Heart left ventricle (tissue), 16 donors: Measurements from ENCODE around the gene DNAH5. TPM values are rescaled to one million over a fixed set of nuclear protein-coding genes. Genes with fewer than 3 reads are reported as not detected.

Experiments
- ATAC-seq, 4 donors: fragments of 200-7000 bp; cut with Tn5 transposase; one replicate each; pipeline ENCODE4 v1.9.1; 2020 to 2022; ENCODE audit warnings: moderate library complexity in 4 of 4, mild to moderate bottlenecking in 3 of 4, moderate number of reproducible peaks in 1 of 4
- DNase-seq, 5 donors: peaks; one replicate each; pipeline ENCODE4 v3.0.0-alpha.2; 2020
- H3K27ac ChIP-seq, 12 donors: fragments of 200-600 bp; sonication (generic) in 4 of 12; one replicate each; pipeline versions ENCODE4 v1.5.0 to v1.8.0; 2016 to 2022; ENCODE audit warnings: mild to moderate bottlenecking in 2 of 12
- H3K27me3 ChIP-seq, 9 donors: fragments of 200-600 bp; sonication (generic) in 2 of 9; one replicate each; pipeline versions ENCODE4 v1.5.1 to v1.8.0; 2016 to 2022; ENCODE audit warnings: mild to moderate bottlenecking in 3 of 9
- H3K36me3 ChIP-seq, 9 donors: fragments of 200-600 bp; sonication (generic) in 2 of 9; one replicate each; pipeline versions ENCODE4 v1.5.0 to v1.8.0; 2018 to 2022; ENCODE audit warnings: mild to moderate bottlenecking in 2 of 9
- H3K4me1 ChIP-seq, 12 donors: fragments of 200-600 bp; sonication (generic) in 4 of 12; one replicate each; pipeline versions ENCODE4 v1.5.0 to v1.8.0; 2016 to 2022; ENCODE audit warnings: mild to moderate bottlenecking in 3 of 12
- H3K4me3 ChIP-seq, 12 donors: fragments of 200-600 bp; sonication (generic) in 4 of 12; one replicate each; pipeline versions ENCODE4 v1.5.0 to v1.8.0; 2017 to 2022; ENCODE audit warnings: mild to moderate bottlenecking in 9 of 12, moderate library complexity in 4 of 12
- H3K9me3 ChIP-seq, 12 donors: fragments of 200-600 bp; sonication (generic) in 4 of 12; one replicate each; pipeline versions ENCODE4 v1.5.0 to v1.8.0; 2016 to 2022; ENCODE audit warnings: mild to moderate bottlenecking in 1 of 12
- POLR2A ChIP-seq, 2 donors: fragments of 450-650 bp; IDR thresholded peaks; one replicate each; pipeline ENCODE4 v1.6.1; 2017; ENCODE audit warnings: antibody characterized with exemption in 2 of 2, mild to moderate bottlenecking in 2 of 2, moderate library complexity in 2 of 2
- WGBS, 4 donors: extraction: QIAGEN DNeasy Blood & Tissue Kit in 2 of 4; methylation state at CpG; one replicate each; pipeline versions ENCODE4 v1.1.5 to v1.1.7; 2013 to 2018; 5-methylcytosine and 5-hydroxymethylcytosine counted together
- intact Hi-C, 10 donors: fragments of 100-400 bp; cut with DNase I; formaldehyde crosslinking; loops; one replicate each; pipeline versions ENCODE4 v1.11.1 to v1.14.2; 2022
- polyA plus RNA-seq, 2 donors: library from polyadenylated mRNA; stranded (reverse); fragments of 200-250 nt; gene quantifications; one replicate each; pipeline ENCODE4 v1.2.3, GENCODE V29; 2013
- total RNA-seq, 9 donors: library from RNA; depleted of rRNA in 2 of 9; stranded (reverse); fragments of >200 nt in 2 of 9; fragmentation: NEBNext Ultra II Directional in 3 of 9; extraction: Animal tissue kit (Norgen Biotek cat#: 25700) in 3 of 9; gene quantifications; one replicate each; pipeline versions ENCODE4 v1.1.0 to v1.2.4, GENCODE V29; 2016 to 2023
- TF ChIP-seq, protein P1 (sequence below), 12 donors: fragments of 200-600 bp; sonication (generic) in 4 of 12; IDR thresholded peaks; one replicate each; pipeline versions ENCODE4 v1.5.0 to v1.8.0; 2018 to 2022; ENCODE audit warnings: antibody characterized with exemption in 12 of 12, mild to moderate bottlenecking in 5 of 12
- donor health status: ischemic (EF 13 %, LVEDD 7.1; RV severe dilation, severe dysfunction).
- donor health status: healthy with polysubstance abuse.
- donor health status: DM: no; HTN: yes; CAD: no.
- donor health status: DM: no; HTN: no; CAD: no.
- donor health status: ischemic (EF 25% LVEDD 6.9; RV normal size, moderate dysfunction).
- donor health status: ischemic (EF 25% LVEDD 5.7; RV mildly dilated, moderate dysfunction).
- donor health status: healthy.
- donor health status: DM: yes; HTN: yes; CAD: no.
- donor health status: ischemic (EF 35%, LVEDD 5.7; RV mildly dilated, moderate dysfunction).
- donor health status: nonischemic (EF 11% LVEDD 7.7; RV severe dilation, severe dysfunction).
- donor health status: DM: yes; HTN: yes; CAD: no.
- donor health status: PGD.
- donor health status: ischemic (EF 29% LVEDD 5.4; RV normal size, mild dysfunction).
- donor health status: nonischemic (EF 23%, LVEDD 6.1; RV moderate dilation, normal function).

The DNAH5 gene
- total and polyA plus RNA-seq, 11 donors = 0.03 to 0.46 (median 0.16) TPM

DNA sequence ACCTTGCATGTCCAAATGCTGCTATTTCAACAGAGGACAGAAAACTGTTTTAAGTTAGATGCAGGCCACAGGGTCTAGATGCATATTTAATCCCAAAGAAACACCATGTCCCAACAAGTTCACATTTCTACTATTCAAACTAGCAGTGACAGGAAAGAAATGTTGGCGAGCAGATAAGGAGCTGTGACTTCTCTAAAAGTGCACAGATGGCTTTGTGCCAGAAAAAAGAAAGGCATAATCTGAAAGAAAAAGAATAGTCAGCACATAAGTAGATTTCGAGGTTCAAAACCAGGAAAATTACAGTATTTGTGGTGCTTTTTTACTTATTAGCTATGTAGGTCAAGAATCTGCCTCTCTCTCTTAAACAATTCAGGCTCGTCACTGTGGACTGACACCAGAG, 178.3 kb downstream of the DNAH5 start:
- Histone ChIP-seq H3K36me3 (no peaks in the 10 kb centered on the region), H3K27ac (no peak overlapping the region), H3K4me1 (no peaks in the 10 kb centered on the region), H3K4me3 (no peak overlapping the region), H3K9me3 (no peaks in the 10 kb centered on the region), H3K27me3 (no peaks in the 10 kb centered on the region)
- ATAC-seq (no peak), DNase-seq (no peak)
- intact Hi-C loops = no loop called here
- WGBS, 4 donors = 34 to 40% (median 38%) methylated on average over 3 of the region's 3 CpGs
- TF ChIP-seq POLR2A (IDR thresholded peaks at IDR 0.05) = peak in 1 of 2 donors; percentile 2
- TF ChIP-seq, protein P1, sequence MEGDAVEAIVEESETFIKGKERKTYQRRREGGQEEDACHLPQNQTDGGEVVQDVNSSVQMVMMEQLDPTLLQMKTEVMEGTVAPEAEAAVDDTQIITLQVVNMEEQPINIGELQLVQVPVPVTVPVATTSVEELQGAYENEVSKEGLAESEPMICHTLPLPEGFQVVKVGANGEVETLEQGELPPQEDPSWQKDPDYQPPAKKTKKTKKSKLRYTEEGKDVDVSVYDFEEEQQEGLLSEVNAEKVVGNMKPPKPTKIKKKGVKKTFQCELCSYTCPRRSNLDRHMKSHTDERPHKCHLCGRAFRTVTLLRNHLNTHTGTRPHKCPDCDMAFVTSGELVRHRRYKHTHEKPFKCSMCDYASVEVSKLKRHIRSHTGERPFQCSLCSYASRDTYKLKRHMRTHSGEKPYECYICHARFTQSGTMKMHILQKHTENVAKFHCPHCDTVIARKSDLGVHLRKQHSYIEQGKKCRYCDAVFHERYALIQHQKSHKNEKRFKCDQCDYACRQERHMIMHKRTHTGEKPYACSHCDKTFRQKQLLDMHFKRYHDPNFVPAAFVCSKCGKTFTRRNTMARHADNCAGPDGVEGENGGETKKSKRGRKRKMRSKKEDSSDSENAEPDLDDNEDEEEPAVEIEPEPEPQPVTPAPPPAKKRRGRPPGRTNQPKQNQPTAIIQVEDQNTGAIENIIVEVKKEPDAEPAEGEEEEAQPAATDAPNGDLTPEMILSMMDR (IDR thresholded peaks at IDR 0.05) = no peak

DNA sequence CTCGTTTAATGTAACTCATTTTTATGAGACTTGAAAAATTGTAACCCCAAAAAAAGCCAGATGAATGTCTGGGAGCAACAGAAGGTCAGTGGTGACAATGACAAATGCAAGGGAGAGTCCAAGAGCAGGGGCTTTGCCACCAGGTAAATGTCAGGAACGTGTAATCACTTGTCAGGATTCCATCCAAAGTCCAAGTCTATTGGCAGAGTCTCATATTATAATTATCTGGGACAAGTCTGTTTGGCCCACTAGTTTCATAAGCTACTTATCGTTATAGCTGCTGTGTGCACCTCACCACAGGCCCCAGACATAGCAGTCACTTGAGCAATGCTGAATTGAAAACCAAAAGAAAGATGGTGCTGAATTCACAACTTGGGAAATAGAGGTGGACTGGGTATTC, 180.8 kb downstream of the DNAH5 start:
- Histone ChIP-seq H3K27ac (no peak overlapping the region), H3K9me3 (no peaks in the 10 kb centered on the region), H3K27me3 (no peaks in the 10 kb centered on the region), H3K4me3 (no peak overlapping the region), H3K4me1 (no peaks in the 10 kb centered on the region), H3K36me3 (no peaks in the 10 kb centered on the region)
- intact Hi-C loops = no loop called here
- ATAC-seq (no peak), DNase-seq (no peak)
- TF ChIP-seq, protein P1 (IDR thresholded peaks at IDR 0.05) = no peak
- no peak for TF ChIP-seq POLR2A (IDR thresholded peaks at IDR 0.05)
- WGBS, 4 donors = 63 to 67% (median 65%) methylated on average over 3 of the region's 3 CpGs

DNA sequence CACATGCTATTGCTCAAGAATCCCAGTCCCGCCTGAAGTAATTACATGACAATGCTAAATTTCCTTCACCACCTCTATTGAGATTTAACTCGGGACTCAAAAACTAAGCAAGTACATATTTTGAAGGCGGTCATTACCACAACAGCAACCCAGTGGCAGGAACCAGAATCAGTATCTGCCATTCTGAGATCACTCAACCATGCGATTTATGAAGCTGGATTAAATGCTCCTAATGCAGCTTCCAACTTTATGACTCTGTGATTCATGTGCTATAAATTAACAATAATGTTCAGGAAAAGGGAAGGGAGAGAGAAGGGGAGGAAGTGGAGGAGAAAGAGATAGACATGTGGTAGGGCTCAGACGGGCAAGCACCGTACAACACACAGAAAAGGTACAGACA, 194.7 kb downstream of the DNAH5 start:
- Histone ChIP-seq H3K27ac (no peak overlapping the region), H3K27me3 (no peaks in the 10 kb centered on the region)

DNA sequence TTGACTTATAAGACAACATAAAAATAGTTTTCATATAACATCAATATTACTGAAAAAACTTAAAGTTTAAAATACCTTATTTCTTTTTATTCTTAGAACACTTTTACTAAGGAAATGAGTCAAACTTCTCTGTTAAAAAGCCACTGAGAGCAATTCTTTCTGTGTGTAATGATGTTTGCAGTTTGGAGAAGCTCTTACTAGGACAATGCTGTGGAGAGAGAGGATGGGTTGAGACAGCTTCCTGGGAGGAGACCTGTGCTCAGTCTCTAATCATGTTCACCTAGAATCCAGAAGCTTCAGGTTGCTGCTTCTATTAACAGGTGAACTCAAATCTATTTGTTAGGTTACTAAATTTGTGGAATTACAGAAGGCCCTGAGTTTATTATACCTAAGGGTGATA, 198.5 kb downstream of the DNAH5 start:
- TF ChIP-seq, protein P1 (IDR thresholded peaks at IDR 0.05) = no peak
- TF ChIP-seq POLR2A (IDR thresholded peaks at IDR 0.05) = no peak
- H3K9me3 ChIP-seq = peaks cover 0 to 8% (median 0%) of the 10 kb centered on the region in 12 donors
- H3K27me3 ChIP-seq = no peaks in the 10 kb centered on the region
- no peak for DNase-seq
- intact Hi-C loops = no loop called here
- no peaks in the 10 kb centered on the region for H3K36me3 ChIP-seq
- H3K27ac ChIP-seq = no peak overlapping the region
- no peak for ATAC-seq
- H3K4me1 ChIP-seq = no peaks in the 10 kb centered on the region
- H3K4me3 ChIP-seq = no peak overlapping the region

More for the DNA sequence above, 194.7 kb downstream of the DNAH5 start:
- ATAC-seq (no peak), DNase-seq (no peak)
- Histone ChIP-seq H3K4me3 (no peak overlapping the region), H3K36me3 (no peaks in the 10 kb centered on the region), H3K4me1 (no peaks in the 10 kb centered on the region), H3K9me3 (no peaks in the 10 kb centered on the region)
- 74 to 81% (median 76%) methylated on average over 6 of the region's 6 CpGs for whole genome bisulfite sequencing, 4 donors
- intact Hi-C loops = no loop called here
- no peak for TF ChIP-seq POLR2A (IDR thresholded peaks at IDR 0.05)

DNA sequence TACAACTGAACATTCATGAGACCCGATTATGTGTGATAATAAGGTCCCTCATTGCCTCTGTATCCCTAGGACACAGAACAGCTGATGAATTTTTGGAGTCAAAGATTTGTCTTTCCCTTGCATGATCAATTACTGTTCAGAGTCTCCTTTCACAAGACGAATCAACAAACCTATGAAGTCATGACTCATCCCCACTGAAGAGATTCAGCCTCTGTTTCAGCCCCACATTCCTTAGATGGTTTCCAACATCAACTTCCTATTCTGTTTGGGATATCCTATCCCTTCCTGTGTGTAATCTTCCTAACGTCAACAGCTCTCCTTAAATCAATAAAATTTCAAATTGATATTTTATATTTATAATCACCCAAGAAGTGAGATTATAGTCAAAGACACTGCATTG, 199.0 kb downstream of the DNAH5 start:
- H3K27me3 ChIP-seq = no peaks in the 10 kb centered on the region
- H3K36me3 ChIP-seq = no peaks in the 10 kb centered on the region
- no peaks in the 10 kb centered on the region for H3K4me1 ChIP-seq
- no peak overlapping the region for H3K27ac ChIP-seq
- no peak overlapping the region for H3K4me3 ChIP-seq
- intact Hi-C loops = no loop called here
- ATAC-seq (no peak), DNase-seq (no peak)
- WGBS, 4 donors = 28 to 35% (median 31%) methylated on average over 3 of the region's 3 CpGs
- TF ChIP-seq, protein P1 (IDR thresholded peaks at IDR 0.05) = no peak
- TF ChIP-seq POLR2A (IDR thresholded peaks at IDR 0.05) = no peak
- peaks cover 0 to 8% (median 0%) of the 10 kb centered on the region in 12 donors for H3K9me3 ChIP-seq
